Mucosa of stomach (tissue), 1 donor: ENCODE data around the gene ETNK1.

Experiments
- H3K27me3 ChIP-seq: one replicate; pipeline ENCODE4 v1.7.0; 2013; ENCODE audit warnings: mild to moderate bottlenecking, low read length; ENCODE audit not compliant: control insufficient read depth, insufficient read depth
- H3K36me3 ChIP-seq: one replicate; pipeline ENCODE4 v1.7.0; 2013; ENCODE audit warnings: low read length; ENCODE audit not compliant: control insufficient read depth, insufficient read depth
- H3K4me1 ChIP-seq: one replicate; pipeline ENCODE4 v1.7.0; 2013; ENCODE audit warnings: mild to moderate bottlenecking, low read length; ENCODE audit not compliant: control insufficient read depth, insufficient read depth
- H3K4me3 ChIP-seq: one replicate; pipeline ENCODE4 v1.7.0; 2013; ENCODE audit warnings: low read length
- H3K9ac ChIP-seq: one replicate; pipeline ENCODE4 v1.7.0; 2013; ENCODE audit warnings: mild to moderate bottlenecking, low read length, moderate library complexity
- H3K9me3 ChIP-seq: one replicate; pipeline ENCODE4 v1.7.0; 2013; ENCODE audit warnings: mild to moderate bottlenecking, low read length, moderate library complexity; ENCODE audit not compliant: control insufficient read depth
- donor health status: Pancreatic carcinoma.

Gene ETNK1

DNA sequence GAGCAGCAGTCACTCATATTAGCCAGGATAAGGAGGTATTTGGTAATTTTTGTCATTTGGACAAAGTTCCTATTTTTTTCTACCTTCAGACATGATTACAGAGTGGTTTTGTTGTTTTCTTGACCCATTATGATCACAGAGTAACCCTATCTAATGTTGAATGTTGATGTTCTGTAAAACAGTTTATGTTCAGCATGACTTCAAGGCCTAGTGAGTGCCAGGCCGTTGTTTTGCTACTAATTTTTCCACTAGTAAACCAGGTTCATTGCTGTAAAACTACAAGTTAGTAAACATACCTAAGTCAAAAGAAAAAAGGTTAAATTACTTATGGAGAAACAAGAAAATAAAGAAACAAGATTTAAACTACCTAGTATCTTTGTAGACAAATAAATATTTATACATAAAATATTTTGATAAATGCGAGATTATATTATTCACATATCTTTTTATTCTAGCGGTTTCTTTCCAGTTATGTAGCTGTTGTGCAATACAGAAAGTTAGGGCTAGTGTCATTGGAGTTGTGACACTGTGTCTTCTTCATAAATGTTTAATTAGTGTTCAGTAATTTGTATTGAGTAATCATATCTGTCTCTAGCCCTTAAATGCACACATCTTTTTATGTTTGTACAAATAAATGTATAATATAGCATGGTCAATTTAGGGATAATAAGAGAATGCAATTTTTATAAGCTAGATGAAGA lies 16.5 kb downstream of the ETNK1 start:
- Histone ChIP-seq H3K4me3 (no peak overlapping the region), H3K9me3 (no peaks in the 10 kb centered on the region), H3K36me3 (no peaks in the 10 kb centered on the region), H3K27me3 (no peaks in the 10 kb centered on the region), H3K9ac (no peak overlapping the region), H3K4me1 (peaks cover 5% of the 10 kb centered on the region)

GRCh38 chr12:22648668-22649067 lies 23.7 kb downstream of the ETNK1 start:
- Histone ChIP-seq H3K4me3 (no peak overlapping the region), H3K4me1 (peaks cover under 1% of the 10 kb centered on the region), H3K27me3 (no peaks in the 10 kb centered on the region), H3K9ac (no peak overlapping the region), H3K36me3 (no peaks in the 10 kb centered on the region), H3K9me3 (no peaks in the 10 kb centered on the region)

- Histone ChIP-seq H3K27me3 (no peaks in the 10 kb centered on the region), H3K9ac (no peak overlapping the region), H3K9me3 (no peaks in the 10 kb centered on the region), H3K36me3 (no peaks in the 10 kb centered on the region), H3K4me1 (peaks cover 9% of the 10 kb centered on the region), H3K4me3 (no peak overlapping the region)
These were observed 28.1 kb downstream of the ETNK1 start for GRCh38 chr12:22653075-22653474.

DNA sequence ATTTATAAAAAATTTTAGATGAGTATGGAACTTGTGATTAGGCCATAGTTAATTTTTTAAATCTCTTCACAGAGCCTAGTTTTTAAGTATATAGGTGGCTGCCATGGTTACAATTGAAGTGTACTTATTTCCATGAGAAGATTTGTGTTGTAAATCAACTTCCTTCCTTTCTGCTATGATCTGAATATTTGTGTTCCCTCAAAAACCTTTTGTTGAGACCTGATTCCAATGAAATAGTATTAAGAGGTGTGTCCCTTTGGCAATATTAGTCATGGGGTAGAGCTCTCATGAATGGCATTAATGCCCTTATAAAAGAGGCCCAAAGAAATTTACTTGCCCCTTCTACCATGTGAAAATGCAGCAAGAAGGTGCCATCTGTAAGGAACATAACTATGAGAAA lies 28.8 kb downstream of the ETNK1 start:
- H3K36me3 ChIP-seq, result no peaks in the 10 kb centered on the region

DNA sequence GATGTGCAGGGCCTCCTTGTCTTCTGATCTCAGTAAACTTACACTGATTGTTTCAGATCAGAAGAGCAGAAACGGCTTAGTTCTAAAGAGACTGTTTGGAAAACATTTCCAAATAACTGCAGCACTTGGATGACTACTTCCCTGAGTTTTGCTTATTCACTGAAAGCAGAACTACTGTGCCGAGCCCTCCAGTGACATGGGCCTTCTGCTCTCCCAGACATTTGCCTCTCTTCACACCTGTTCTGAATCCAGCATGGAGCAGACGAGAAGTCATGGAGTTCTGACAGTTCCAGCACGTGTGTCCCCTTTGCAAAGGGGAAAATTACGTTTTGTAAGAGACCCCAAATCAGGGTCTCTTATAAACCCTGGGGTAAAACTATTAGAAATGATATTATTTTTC lies 31.4 kb downstream of the ETNK1 start:
- no peaks in the 10 kb centered on the region for H3K36me3 ChIP-seq
- no peaks in the 10 kb centered on the region for H3K9me3 ChIP-seq
- no peaks in the 10 kb centered on the region for H3K27me3 ChIP-seq
- H3K9ac ChIP-seq, result no peak overlapping the region
- no peak overlapping the region for H3K4me3 ChIP-seq
- peaks cover 14% of the 10 kb centered on the region for H3K4me1 ChIP-seq

More for the DNA sequence above, 28.8 kb downstream of the ETNK1 start:
- peaks cover 14% of the 10 kb centered on the region for H3K4me1 ChIP-seq
- no peaks in the 10 kb centered on the region for H3K9me3 ChIP-seq
- H3K4me3 ChIP-seq, result no peak overlapping the region
- H3K9ac ChIP-seq, result no peak overlapping the region
- no peaks in the 10 kb centered on the region for H3K27me3 ChIP-seq

DNA sequence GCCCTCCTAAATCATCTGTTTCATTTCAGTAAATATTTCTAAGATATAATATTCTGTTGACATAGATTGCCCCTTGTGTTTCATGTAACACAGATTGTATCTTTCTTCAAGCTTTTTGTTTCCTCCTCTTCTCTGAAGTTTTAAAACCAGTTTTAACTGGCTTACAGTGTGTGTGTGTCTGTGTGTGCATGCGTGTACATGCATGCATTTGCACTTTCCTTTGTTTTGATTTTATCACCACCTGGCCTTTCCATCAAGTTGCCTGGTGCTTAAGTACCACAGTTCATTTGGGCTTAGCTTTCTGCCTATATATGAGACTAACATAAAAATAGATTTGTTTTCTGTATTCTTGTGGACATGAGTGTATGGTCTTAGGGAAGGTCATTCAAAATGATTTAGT lies 31.9 kb downstream of the ETNK1 start:
- H3K4me3 ChIP-seq, result no peak overlapping the region
- H3K27me3 ChIP-seq, result no peaks in the 10 kb centered on the region
- no peaks in the 10 kb centered on the region for H3K36me3 ChIP-seq
- H3K9ac ChIP-seq, result no peak overlapping the region
- peaks cover 14% of the 10 kb centered on the region for H3K4me1 ChIP-seq
- H3K9me3 ChIP-seq, result no peaks in the 10 kb centered on the region

DNA sequence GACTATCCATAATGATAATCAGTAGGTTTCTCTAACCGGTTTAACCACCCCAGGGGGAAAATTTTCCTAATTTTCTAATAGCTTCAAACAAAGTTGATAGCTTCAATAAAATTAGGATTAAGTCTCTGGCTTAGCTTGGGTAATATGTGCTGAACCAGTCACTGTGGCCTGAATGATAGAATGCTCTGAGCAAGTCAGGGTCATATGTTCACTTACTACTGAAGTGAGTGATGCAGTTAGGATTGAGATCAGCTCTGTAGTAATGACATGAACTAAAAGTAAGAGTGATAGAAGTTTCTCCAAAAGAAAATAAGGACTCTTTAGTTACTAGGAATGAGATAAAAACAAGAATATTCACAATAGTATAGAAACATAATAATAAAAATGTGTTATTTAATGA lies 32.6 kb downstream of the ETNK1 start:
- H3K36me3 ChIP-seq, result no peaks in the 10 kb centered on the region
- no peak overlapping the region for H3K9ac ChIP-seq
- H3K9me3 ChIP-seq, result no peaks in the 10 kb centered on the region
- peaks cover 14% of the 10 kb centered on the region for H3K4me1 ChIP-seq
- H3K27me3 ChIP-seq, result no peaks in the 10 kb centered on the region
- H3K4me3 ChIP-seq, result no peak overlapping the region

- H3K4me3 ChIP-seq, result no peak overlapping the region
- no peaks in the 10 kb centered on the region for H3K9me3 ChIP-seq
- no peaks in the 10 kb centered on the region for H3K36me3 ChIP-seq
- H3K27me3 ChIP-seq, result no peaks in the 10 kb centered on the region
- no peak overlapping the region for H3K9ac ChIP-seq
- peaks cover 14% of the 10 kb centered on the region for H3K4me1 ChIP-seq
These were observed 33.2 kb downstream of the ETNK1 start for GRCh38 chr12:22658214-22658613.

GRCh38 chr12:22662356-22662755 lies 37.4 kb downstream of the ETNK1 start:
- Histone ChIP-seq H3K36me3 (no peaks in the 10 kb centered on the region), H3K9ac (no peak overlapping the region), H3K4me3 (no peak overlapping the region), H3K9me3 (no peaks in the 10 kb centered on the region), H3K27me3 (no peaks in the 10 kb centered on the region), H3K4me1 (peaks cover 11% of the 10 kb centered on the region)

GRCh38 chr12:22665476-22665875 lies 40.5 kb downstream of the ETNK1 start:
- Histone ChIP-seq H3K36me3 (no peaks in the 10 kb centered on the region), H3K9me3 (no peaks in the 10 kb centered on the region), H3K4me3 (no peak overlapping the region), H3K4me1 (no peaks in the 10 kb centered on the region), H3K9ac (no peak overlapping the region), H3K27me3 (no peaks in the 10 kb centered on the region)

DNA sequence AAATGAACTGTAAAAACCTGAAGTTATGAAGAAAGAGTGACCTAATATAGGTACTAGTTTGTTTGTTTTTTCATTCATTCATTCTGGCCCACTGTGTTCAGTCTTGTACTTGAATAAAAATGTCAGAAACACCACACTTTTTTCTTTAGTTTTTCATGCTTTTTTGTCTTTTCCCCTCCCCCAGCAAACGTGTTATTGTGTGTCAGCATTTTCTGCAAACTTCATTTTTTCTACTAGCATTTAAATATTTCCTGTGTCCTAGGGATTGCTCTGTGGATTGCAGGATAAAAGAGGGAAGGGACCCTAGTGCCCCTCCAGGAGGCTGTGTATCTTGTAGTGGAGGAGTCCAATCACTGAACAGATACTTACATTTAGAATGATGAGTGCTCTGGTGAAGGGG lies 42.2 kb downstream of the ETNK1 start:
- no peaks in the 10 kb centered on the region for H3K4me1 ChIP-seq
- H3K4me3 ChIP-seq, result no peak overlapping the region
- H3K36me3 ChIP-seq, result no peaks in the 10 kb centered on the region
- H3K9ac ChIP-seq, result no peak overlapping the region
- no peaks in the 10 kb centered on the region for H3K9me3 ChIP-seq
- H3K27me3 ChIP-seq, result no peaks in the 10 kb centered on the region

- Histone ChIP-seq H3K27me3 (no peaks in the 10 kb centered on the region), H3K4me1 (no peaks in the 10 kb centered on the region), H3K36me3 (no peaks in the 10 kb centered on the region), H3K9me3 (no peaks in the 10 kb centered on the region), H3K9ac (no peak overlapping the region), H3K4me3 (no peak overlapping the region)
These were observed 43.5 kb downstream of the ETNK1 start for GRCh38 chr12:22668441-22668840.

DNA sequence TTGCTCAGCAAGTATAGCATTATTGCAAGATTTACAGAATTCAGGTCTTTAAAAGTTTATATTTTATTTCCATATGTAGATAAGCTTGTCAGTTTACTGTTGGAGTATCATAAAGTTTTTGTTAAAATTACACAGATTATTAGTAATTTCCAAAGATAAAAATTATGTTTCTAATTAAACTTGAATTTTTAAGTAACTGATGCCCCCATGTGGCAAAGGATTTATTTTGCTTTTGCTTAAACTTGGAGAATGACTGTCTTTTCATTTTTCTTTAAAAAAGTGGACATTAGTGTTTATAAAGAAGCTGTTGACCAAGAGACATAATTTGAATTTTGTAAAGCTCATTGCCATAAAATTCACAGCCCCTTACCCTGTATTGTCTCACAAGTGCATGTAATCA lies 45.8 kb downstream of the ETNK1 start:
- Histone ChIP-seq H3K9me3 (no peaks in the 10 kb centered on the region), H3K4me3 (no peak overlapping the region), H3K9ac (no peak overlapping the region), H3K4me1 (no peaks in the 10 kb centered on the region), H3K36me3 (no peaks in the 10 kb centered on the region), H3K27me3 (no peaks in the 10 kb centered on the region)
